Calu3 (cell line): Measurements from ENCODE around the gene RNF130. TPM values are rescaled to one million over a fixed set of nuclear protein-coding genes. Genes with fewer than 3 reads are reported as not detected.
A peak's percentile ranks its signal among the peaks of the same experiment; 100 is the strongest.

ENCODE experiments used
- BruUV-seq: library from RNA; stranded (reverse); fragments of 400-500 nt; replicated peaks from 2 replicates; lab custom pipeline; 2021; lab: Mats Ljungman, UMichigan
- CTCF ChIA-PET: fragments of 300-600 bp; sonication (Branson Sonifier 250); formaldehyde crosslinking; loops from one replicate; lab custom pipeline; 2022; ENCODE audit warnings: antibody characterized with exemption; lab: Charles Lee
- DNase-seq: peaks from one replicate; pipeline ENCODE4 v3.0.0; 2022
- H3K27ac Mint-ChIP-seq: one replicate; pipeline ENCODE4 v1.8.0; 2022; ENCODE audit warnings: mixed read lengths; ENCODE audit not compliant: unreplicated experiment
- H3K27me3 Mint-ChIP-seq: one replicate; pipeline ENCODE4 v1.8.0; 2022; ENCODE audit warnings: mixed read lengths; ENCODE audit not compliant: unreplicated experiment
- H3K36me3 Mint-ChIP-seq: one replicate; pipeline ENCODE4 v1.8.0; 2022; ENCODE audit warnings: mild to moderate bottlenecking, moderate library complexity, mixed read lengths; ENCODE audit not compliant: insufficient read depth, unreplicated experiment
- H3K4me1 Mint-ChIP-seq: one replicate; pipeline ENCODE4 v1.8.0; 2022; ENCODE audit warnings: mild to moderate bottlenecking, low read depth, mixed read lengths; ENCODE audit not compliant: unreplicated experiment
- H3K4me3 Mint-ChIP-seq: one replicate; pipeline ENCODE4 v1.8.0; 2022; ENCODE audit warnings: mild to moderate bottlenecking, low read depth, moderate library complexity, mixed read lengths; ENCODE audit not compliant: unreplicated experiment
- H3K9me3 Mint-ChIP-seq: one replicate; pipeline ENCODE4 v1.8.0; 2022; ENCODE audit warnings: low read depth, mixed read lengths; ENCODE audit not compliant: unreplicated experiment
- CTCF ChIP-seq: fragments of 200-600 bp; IDR thresholded peaks from one replicate; pipeline ENCODE4 v1.8.0; 2022; ENCODE audit warnings: antibody characterized with exemption; ENCODE audit not compliant: unreplicated experiment
- intact Hi-C: fragments of 100-400 bp; cut with micrococcal nuclease; formaldehyde crosslinking; loops from one replicate; pipeline ENCODE4 v1.10.0; 2022; ENCODE audit not compliant: unreplicated experiment
- total RNA-seq: library from RNA; stranded (reverse); gene quantifications from 2 replicates; pipeline ENCODE4 v1.2.3, GENCODE V29; 2022

Gene RNF130
- total RNA-seq, 1 experiment from 2014 or later = 34.0 TPM

DNA sequence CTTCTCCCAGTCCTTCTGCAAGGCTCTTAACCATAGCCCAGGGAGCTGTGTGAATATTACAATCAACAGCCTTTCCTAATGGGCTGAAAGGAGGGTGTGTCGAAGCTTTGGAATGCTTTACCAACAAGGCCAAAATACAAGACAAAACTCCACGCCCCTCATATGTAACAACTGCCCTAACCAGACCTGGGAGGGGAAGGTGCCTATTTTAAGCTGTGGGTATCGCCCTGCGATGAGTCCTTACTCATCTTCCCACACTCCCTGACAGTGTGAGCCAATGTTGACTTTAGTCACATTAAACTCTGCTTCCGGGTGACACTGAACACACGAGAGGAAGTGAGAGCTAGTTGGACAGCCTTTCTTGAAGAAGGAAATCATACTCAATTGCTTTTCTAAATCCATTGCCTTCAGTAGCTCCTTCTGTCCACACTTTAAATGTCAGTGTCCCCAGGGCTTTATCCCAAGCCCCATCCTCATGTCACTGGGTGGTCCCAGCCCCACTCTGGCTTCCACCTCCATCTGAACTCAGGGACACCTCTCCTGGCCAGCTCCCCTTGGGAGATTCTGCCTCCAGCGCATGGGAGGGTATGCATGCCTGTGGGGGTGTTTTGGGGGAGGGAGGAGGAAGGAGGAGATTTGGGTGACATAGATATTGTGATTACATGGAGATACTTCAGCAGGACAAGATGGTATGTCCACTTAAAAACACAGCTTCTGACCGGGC, 157.4 kb downstream of the RNF130 start:
- intact Hi-C loops = loop anchor here (10.0 kb wide), 1 partner anchor 171 kb away; no protein-coding TSS in a partner anchor
- Mint-ChIP-seq H3K9me3 (no peaks in the 10 kb centered on the region), H3K4me3 (no peak overlapping the region), H3K27ac (peak overlapping the region; percentile 58), H3K36me3 (no peaks in the 10 kb centered on the region), H3K27me3 (peaks cover 31% of the 10 kb centered on the region), H3K4me1 (peaks cover 11% of the 10 kb centered on the region)
- CTCF ChIA-PET = interaction anchor here (0.6 to 1.2 kb wide), 2 partner anchors 13 to 188 kb away, joined by 4 read pairs; no protein-coding TSS in a partner anchor
- TF ChIP-seq CTCF = no peak
- no TSS peak for BruUV-seq
- peak; percentile 43 for DNase-seq

- DNase-seq = no peak
- peaks cover 25% of the 10 kb centered on the region for H3K27me3 Mint-ChIP-seq
- no TSS peak for BruUV-seq
- TF ChIP-seq CTCF = no peak
- CTCF ChIA-PET = interaction anchor here (1.2 kb wide), 1 partner anchor 189 kb away, joined by 4 read pairs; no protein-coding TSS in a partner anchor
- intact Hi-C loops = loop anchor here (10.0 kb wide), 1 partner anchor 171 kb away; no protein-coding TSS in a partner anchor
- no peak overlapping the region for H3K4me3 Mint-ChIP-seq
- peaks cover under 1% of the 10 kb centered on the region for H3K36me3 Mint-ChIP-seq
- H3K4me1 Mint-ChIP-seq = peaks cover 11% of the 10 kb centered on the region
- H3K27ac Mint-ChIP-seq = no peak overlapping the region
- H3K9me3 Mint-ChIP-seq = no peaks in the 10 kb centered on the region
These were observed 158.1 kb downstream of the RNF130 start for GRCh38 chr5:179913461-179913860.

- Mint-ChIP-seq H3K27ac (no peak overlapping the region), H3K27me3 (peaks cover 20% of the 10 kb centered on the region)
These were observed 158.6 kb downstream of the RNF130 start for GRCh38 chr5:179912951-179913350.

DNA sequence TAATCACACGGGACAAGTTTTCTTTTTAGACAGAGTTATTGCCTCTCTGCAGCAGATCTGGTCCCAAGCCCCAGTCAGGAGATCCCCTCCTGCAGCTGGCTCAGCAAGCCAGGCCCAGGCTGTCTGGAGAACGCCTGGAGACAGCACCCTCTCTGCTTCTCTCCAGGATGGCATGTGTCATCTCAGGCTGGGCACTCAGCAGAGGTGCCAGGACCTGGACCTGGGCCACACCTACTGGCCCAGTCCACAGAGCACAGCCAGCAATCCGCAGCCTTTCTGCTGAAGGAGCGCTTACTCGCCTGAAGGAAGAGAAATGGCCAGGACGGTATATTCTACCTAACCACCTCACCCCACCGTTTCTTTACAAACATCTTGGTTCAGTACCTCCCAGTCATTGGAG, 159.2 kb downstream of the RNF130 start:
- Mint-ChIP-seq H3K4me1 (peaks cover 11% of the 10 kb centered on the region), H3K27me3 (peaks cover 14% of the 10 kb centered on the region), H3K4me3 (no peak overlapping the region), H3K36me3 (peaks cover 8% of the 10 kb centered on the region), H3K27ac (no peak overlapping the region), H3K9me3 (no peaks in the 10 kb centered on the region)
- CTCF ChIA-PET = no interaction called here
- BruUV-seq = no TSS peak
- no peak for DNase-seq
- TF ChIP-seq CTCF = no peak
- intact Hi-C loops = loop anchor here (10.0 kb wide), 1 partner anchor 172 kb away; no protein-coding TSS in a partner anchor

More at GRCh38 chr5:179912951-179913350, 158.6 kb downstream of the RNF130 start:
- no peak for DNase-seq
- no peak overlapping the region for H3K4me3 Mint-ChIP-seq
- H3K36me3 Mint-ChIP-seq = peaks cover 6% of the 10 kb centered on the region
- no TSS peak for BruUV-seq
- no peak for TF ChIP-seq CTCF
- peaks cover 11% of the 10 kb centered on the region for H3K4me1 Mint-ChIP-seq
- no peaks in the 10 kb centered on the region for H3K9me3 Mint-ChIP-seq
- intact Hi-C loops = loop anchor here (10.0 kb wide), 1 partner anchor 172 kb away; no protein-coding TSS in a partner anchor
- CTCF ChIA-PET = no interaction called here
